A673 (cell line): ENCODE results near the gene TFDP1.

ENCODE experiments used
- EZH2 ChIP-seq: fragments of 200-600 bp; sonication (generic); IDR thresholded peaks from 2 replicates; pipeline ENCODE4 v1.6.1; 2017; ENCODE audit warnings: borderline replicate concordance, low read depth, mild to moderate bottlenecking, mixed read lengths, antibody characterized with exemption, low read length; ENCODE audit not compliant: poor library complexity, severe bottlenecking
- TF ChIP-seq, protein P1 (sequence below): fragments of 300-800, 200-600 bp; sonication (generic); conservative IDR thresholded peaks from 2 replicates; pipeline ENCODE4 v1.5.1; 2017; ENCODE audit warnings: low read depth, mild to moderate bottlenecking, antibody characterized with exemption, low read length, moderate library complexity, mixed read lengths

DNA sequence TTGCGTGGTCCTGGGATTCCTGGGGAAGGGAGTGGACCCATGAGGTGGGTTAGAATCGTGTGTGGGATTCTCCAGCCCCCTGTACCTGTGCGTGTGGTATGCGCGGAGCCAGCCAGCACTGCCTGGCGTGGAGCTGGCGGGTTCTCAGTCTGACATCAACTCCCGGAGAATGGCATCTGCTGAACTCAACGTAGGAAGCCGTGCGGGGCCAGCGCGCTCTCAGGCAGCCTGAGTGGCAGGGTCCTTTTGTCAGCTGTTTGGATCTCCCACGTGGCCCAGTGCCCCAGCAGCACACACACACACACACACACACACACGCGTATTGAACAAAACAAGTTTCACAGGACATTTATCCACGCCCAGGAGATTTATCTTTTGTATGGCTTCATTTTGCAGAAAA, 45.3 kb downstream of the TFDP1 start:
- TF ChIP-seq, protein P1, sequence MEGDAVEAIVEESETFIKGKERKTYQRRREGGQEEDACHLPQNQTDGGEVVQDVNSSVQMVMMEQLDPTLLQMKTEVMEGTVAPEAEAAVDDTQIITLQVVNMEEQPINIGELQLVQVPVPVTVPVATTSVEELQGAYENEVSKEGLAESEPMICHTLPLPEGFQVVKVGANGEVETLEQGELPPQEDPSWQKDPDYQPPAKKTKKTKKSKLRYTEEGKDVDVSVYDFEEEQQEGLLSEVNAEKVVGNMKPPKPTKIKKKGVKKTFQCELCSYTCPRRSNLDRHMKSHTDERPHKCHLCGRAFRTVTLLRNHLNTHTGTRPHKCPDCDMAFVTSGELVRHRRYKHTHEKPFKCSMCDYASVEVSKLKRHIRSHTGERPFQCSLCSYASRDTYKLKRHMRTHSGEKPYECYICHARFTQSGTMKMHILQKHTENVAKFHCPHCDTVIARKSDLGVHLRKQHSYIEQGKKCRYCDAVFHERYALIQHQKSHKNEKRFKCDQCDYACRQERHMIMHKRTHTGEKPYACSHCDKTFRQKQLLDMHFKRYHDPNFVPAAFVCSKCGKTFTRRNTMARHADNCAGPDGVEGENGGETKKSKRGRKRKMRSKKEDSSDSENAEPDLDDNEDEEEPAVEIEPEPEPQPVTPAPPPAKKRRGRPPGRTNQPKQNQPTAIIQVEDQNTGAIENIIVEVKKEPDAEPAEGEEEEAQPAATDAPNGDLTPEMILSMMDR, result no peak
- TF ChIP-seq EZH2, result no peak
